COR-L47 (cell line): ENCODE data around the gene EPHB1.

Experiments used
- DNase-seq: peaks from one replicate; lab custom pipeline; 2025; lab: John Stamatoyannopoulos, UW

The EPHB1 gene

DNA sequence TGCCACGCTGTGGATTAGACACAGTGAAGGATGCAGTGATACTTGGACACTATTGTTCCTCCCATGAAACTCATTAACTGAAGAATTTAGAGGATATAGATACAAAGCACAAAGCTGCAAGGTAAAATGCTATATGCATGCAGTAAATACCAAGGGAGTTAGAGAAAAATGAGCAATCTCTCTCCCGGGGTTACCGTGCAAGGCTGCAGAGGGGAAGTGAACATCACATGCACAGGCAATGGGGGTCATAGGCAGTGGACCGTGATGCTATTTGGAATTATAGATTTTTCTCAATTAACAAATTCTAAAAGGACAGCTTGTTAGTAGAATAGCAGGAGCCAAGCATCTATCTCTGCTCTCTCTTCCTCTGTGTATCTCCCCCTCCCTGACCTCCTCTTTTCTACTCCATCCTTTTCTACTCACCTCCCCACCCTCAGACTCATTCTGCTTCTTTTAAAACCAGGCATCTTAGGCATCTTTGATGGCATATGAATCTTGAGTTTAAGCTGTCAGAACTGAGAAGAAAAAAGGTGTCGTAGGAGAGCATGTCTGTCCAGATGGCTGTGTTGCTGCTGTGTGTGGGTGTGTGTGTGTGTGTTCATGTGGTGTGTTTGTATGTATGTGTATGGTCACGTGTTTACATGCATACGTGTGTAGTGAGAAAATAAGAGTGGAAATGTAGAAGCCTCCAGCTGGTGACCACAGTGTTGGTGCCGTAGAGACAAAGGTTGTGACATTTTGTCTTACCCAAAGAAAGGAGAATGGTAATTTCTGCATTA, 339.0 kb downstream of the EPHB1 start:
- DNase-seq: no peak

DNA sequence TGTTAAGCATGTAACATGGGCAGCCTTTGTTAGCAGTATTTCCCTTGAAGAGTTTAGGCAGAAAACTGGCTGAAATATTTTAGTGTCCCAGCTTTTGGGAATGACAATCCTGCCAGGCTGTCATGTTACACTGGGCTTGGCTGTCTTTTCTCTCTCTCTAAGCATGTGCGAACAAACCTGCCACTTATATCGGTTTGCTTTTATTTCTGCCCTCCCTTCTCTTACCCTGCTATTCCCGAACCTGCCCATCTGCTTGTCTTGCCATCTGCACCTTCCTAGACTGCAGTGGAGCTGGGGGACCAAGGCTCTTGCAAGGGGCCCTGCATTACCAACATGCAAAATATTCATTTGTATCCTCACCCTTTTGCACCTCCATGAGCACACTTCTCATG, 339.6 kb downstream of the EPHB1 start:
- DNase-seq: no peak

- DNase-seq: no peak
Measured at GRCh38 chr3:135135445-135135844, 340.4 kb downstream of the EPHB1 start.

DNA sequence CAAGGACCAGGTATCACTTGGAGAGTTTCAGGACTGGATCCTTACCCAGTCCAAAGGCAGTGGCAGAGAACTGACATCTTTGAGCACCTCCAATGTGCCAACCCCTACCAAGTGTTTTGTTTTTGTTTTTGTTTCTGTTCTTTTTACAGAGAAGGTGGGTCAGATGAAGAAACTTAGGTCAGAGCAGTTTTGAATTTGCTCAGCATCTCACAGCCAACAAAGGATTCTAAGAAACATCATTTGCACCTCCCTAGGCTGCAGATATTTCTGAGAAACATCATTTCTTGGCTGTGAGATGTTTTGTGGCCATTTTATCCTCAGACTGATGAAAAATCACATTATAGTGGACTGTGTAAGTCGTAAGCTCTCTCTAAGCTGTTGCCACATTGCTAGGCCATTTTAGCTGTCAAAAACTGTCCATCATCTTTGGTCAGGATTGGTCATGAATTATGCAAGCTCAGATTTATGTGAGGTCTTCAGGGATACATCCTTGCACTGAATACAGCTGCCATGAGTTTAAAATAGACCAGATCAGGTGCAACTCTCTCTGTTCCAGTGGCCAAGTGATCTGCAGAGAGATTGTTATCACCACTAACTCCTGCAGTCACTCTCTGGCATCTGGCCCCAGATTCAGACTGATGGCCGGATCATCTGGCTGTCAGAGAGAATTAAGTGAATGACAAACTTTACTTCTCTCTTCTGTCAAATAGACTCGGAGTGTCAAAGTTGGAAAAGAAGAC, 341.5 kb downstream of the EPHB1 start:
- DNase-seq: no peak

GRCh38 chr3:135137296-135137695, 342.2 kb downstream of the EPHB1 start:
- no peak for DNase-seq

- DNase-seq: no peak
Measured at GRCh38 chr3:135138776-135139175, 343.7 kb downstream of the EPHB1 start.

DNA sequence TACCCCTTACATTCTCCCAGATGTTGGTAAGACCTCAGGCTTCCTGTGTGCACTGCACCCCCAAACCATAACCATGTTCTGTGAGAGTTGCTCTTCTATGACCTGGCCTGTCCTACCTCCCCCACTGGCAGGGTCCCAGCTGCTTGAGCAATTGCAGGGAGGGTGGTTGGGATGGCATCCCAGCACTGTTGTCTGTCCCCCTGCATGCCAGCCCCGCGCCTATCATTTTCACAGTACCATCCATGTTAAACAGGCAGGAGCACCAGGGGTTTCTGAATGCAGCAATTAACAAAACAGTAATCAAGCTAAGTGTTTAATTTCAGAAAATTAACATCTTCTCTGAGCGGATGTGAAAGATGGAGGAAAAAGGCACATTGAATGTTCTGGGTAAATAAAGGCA, 345.5 kb downstream of the EPHB1 start:
- DNase-seq: peak; percentile 54

GRCh38 chr3:135141160-135141559, 346.1 kb downstream of the EPHB1 start:
- DNase-seq: no peak

DNA sequence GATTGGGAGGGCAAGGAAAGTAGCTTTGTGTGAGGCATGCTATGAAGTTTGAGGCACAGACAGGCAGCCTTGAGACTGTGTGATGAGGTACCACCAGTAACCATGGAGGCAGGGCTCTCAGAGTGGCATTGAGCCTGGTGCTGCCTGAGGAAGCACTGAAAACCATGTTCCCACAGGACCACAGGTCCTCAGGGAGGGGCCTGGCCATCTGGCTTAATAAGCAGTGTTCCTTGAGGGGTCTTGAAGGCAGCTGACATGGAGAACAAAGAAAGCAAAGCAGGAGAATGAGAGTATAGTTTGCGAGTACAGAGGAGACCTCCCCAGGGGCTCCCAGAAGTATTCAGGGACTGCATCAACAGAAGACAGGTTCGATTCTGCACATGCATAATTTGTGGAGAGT, 346.6 kb downstream of the EPHB1 start:
- no peak for DNase-seq

- DNase-seq: no peak
Measured at GRCh38 chr3:135142530-135142929, 347.5 kb downstream of the EPHB1 start.

GRCh38 chr3:135143474-135143873, 348.4 kb downstream of the EPHB1 start:
- DNase-seq: no peak

DNA sequence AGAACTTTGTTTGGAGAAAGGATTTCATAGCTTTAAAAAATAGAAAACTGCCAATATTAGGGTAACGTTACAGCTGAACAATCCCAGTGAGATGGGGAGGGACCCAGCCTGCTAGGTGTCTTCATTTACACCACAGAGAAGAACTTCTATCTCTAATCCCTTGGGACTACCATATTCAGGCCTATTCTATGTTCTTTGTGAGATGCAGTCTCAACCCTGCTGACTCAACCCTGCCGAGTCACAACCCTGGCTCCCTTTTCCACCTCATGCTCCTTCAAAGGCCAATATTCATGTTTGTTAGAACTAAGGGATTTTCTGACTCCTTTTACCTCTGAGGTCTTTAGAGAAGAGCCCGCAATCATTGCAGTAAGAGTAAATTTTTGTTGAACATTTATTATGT, 350.5 kb downstream of the EPHB1 start:
- no peak for DNase-seq

- DNase-seq: no peak
Measured at GRCh38 chr3:135147657-135148056, 352.6 kb downstream of the EPHB1 start.

GRCh38 chr3:135148398-135149020, 353.4 kb downstream of the EPHB1 start:
- no peak for DNase-seq

- DNase-seq: no peak
Measured at GRCh38 chr3:135149707-135150681, 354.9 kb downstream of the EPHB1 start.

- no peak for DNase-seq
Measured at GRCh38 chr3:135154186-135154585, 359.1 kb downstream of the EPHB1 start.

GRCh38 chr3:135155228-135155627, 360.2 kb downstream of the EPHB1 start:
- no peak for DNase-seq

- DNase-seq: no peak
Measured at GRCh38 chr3:135155791-135156190, 360.7 kb downstream of the EPHB1 start.

GRCh38 chr3:135157045-135157740, 362.1 kb downstream of the EPHB1 start:
- DNase-seq: no peak

DNA sequence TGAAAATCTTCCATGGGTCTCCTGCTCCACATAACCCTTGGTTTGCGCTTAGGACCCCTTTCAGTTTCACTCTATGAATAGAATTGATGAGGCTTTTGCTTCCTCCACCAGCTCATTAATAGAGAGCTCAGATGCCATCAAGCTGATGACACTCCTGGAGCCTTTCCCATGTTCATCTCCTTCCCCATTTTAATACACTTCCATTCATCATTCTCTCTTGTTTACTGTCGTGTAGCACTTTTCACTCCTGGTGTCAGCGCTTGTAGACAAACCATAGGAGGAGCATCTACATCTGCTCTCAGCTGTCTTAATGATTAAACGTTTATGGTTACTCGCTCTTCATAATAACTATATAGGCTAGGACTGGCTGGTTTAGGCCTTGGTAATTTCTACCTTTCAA, 363.5 kb downstream of the EPHB1 start:
- no peak for DNase-seq

DNA sequence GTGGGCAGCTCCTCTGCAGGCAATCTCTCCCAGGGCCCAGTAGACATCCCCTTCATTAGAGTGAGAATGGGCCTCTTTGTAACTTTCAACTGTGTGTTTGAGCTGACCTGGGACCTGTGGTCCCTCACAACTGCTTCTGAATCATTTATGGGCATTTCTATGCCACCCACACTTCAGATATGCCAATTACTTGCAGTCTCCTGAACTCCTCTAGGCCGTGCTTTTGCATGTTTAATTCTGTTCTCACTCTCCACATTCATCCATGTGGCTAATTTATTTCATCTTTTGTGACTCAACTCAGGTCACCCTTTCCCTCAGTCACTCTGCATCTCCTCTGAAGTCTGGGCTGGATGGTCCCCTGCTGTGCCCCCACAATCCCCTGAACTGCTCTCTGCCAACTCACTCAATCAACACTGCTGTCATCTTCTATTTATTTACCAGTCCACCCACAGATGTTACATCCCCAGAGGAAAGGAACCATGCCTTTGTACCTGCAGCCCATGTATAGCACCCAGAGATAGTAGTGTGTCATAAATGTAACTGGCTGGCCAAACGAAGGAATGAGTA, 364.7 kb downstream of the EPHB1 start:
- DNase-seq: peak; percentile 71
